Activated CD8-positive, alpha-beta memory T cell treated with anti-CD3 and anti-CD28 coated beads for 48 hours (primary cell): ENCODE measurements around the gene GPN3.
"Not testable (repeated sequence)": the region's sequence is repeated elsewhere in the genome, so short reads cannot be mapped to it uniquely, and the experiment has no call there.

Experiments
- DNase-seq, 3 experiments: peaks; one replicate each; pipeline ENCODE4 v3.0.0-alpha.2; 2020; ENCODE audit warnings: low read depth in 2 of 3, low spot score in 2 of 3

The GPN3 gene

GRCh38 chr12:110449799-110450497, 18.1 kb downstream of the GPN3 start, which contains the start of gene ARPC3:
Gene ARPC3, minus strand, starts transcription at chr12:110450337. Its CDS starts 77 bp downstream, at chr12:110450260.
- peak; percentile 79 to 89 (median 84) for DNase-seq

GRCh38 chr12:110444455-110444854, 23.6 kb downstream of the GPN3 start:
- DNase-seq: no peak

- DNase-seq: no peak
Measured at GRCh38 chr12:110436231-110436630, 31.8 kb downstream of the GPN3 start.

GRCh38 chr12:110431957-110432587, 36.0 kb downstream of the GPN3 start:
- DNase-seq: no peak

GRCh38 chr12:110429676-110430075, 38.4 kb downstream of the GPN3 start:
- not testable (repeated sequence) for DNase-seq

GRCh38 chr12:110426406-110426805, 41.7 kb downstream of the GPN3 start:
- DNase-seq: no peak

GRCh38 chr12:110424237-110424636, 43.8 kb downstream of the GPN3 start:
- no peak for DNase-seq

- no peak for DNase-seq
Measured at GRCh38 chr12:110421701-110422100, 46.4 kb downstream of the GPN3 start.

- DNase-seq: no peak
Measured at GRCh38 chr12:110421159-110421661, 46.8 kb downstream of the GPN3 start.

GRCh38 chr12:110420644-110421043, 47.4 kb downstream of the GPN3 start:
- DNase-seq: not testable (repeated sequence)

- DNase-seq: not testable (repeated sequence)
Measured at GRCh38 chr12:110417113-110417512, 50.9 kb downstream of the GPN3 start.

- not testable (repeated sequence) for DNase-seq
Measured at GRCh38 chr12:110410086-110410485, 58.0 kb downstream of the GPN3 start.

GRCh38 chr12:110405126-110405662, 62.9 kb downstream of the GPN3 start:
- DNase-seq: not testable (repeated sequence)

- peak; percentile 50 to 55 (median 54) for DNase-seq
Measured at GRCh38 chr12:110403976-110404682, 63.9 kb downstream of the GPN3 start.

GRCh38 chr12:110403146-110403975, 64.7 kb downstream of the GPN3 start, which contains the start of gene ANAPC7:
Gene ANAPC7, minus strand, starts transcription at chr12:110403708. Its CDS starts 81 bp downstream, at chr12:110403627.
- peak; percentile 70 to 80 (median 75) for DNase-seq
